Measurements from ENCODE around the gene HBG1.
"Not testable (repeated sequence)": the region's sequence is repeated elsewhere in the genome, so short reads cannot be mapped to it uniquely, and the experiment has no call there.

HBG1 gene

DNA sequence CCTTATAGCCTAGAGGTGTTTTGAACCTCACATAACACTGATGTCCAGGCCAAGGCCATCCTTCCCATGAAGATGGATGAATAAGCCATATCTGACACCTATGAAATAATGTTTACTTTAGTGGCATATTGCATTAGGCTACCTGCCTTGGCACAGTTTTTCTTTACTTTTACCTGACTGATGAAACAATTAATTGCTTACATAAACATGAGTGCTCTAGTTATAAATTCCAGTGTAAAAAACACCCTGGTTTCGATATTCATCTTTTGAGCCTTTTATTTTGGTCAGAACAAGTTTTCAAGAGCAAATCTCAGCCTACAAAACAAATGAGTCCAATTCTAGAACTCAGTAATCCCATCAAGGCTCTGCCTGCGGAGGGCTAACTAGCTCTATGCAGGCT is 27.0 kb upstream of the HBG1 start:
- DNase-seq: no peak

DNA sequence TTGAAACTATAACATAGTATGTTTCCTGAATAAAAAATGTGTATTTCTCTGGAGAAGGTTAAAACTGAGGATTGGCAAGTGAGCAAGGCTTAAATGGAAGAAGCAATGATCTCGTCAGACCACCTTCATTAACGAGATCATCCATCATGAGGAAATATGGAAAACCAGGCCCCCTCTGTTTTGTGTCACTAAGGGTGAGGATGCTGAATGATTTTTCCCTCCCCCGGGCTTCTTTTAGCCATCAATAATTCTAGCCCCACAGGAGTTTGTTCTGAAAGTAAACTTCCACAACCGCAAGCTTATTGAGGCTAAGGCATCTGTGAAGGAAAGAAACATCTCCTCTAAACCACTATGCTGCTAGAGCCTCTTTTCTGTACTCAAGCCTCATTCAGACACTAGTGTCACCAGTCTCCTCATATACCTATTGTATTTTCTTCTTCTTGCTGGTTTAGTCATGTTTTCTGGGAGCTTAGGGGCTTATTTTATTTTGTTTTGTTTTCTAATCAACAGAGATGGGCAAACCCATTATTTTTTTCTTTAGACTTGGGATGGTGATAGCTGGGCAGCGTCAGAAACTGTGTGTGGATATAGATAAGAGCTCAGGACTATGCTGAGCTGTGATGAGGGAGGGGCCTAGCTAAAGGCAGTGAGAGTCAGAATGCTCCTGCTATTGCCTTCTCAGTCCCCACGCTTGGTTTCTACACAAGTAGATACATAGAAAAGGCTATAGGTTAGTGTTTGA is 25.9 kb upstream of the HBG1 start:
- DNase-seq: no peak

DNA sequence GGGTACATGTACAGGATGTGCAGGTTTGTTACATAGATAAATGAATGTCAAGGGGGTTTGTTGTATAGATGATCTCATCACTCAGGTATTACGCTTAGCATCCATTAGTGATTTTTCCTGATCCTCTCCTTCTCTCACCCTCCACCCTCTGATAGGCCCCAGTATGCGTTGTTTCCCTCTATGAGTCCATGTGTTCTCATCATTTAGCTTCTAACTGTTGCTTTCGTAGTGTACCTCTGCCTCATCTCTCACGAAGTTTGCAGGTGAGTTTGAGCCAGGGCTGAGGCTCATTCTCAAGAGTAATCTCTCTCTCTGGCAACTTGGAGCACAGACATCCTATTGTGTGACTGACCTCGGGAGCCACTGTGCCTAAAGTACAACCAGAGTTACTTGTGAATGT is 24.7 kb upstream of the HBG1 start:
- DNase-seq: no peak

DNA sequence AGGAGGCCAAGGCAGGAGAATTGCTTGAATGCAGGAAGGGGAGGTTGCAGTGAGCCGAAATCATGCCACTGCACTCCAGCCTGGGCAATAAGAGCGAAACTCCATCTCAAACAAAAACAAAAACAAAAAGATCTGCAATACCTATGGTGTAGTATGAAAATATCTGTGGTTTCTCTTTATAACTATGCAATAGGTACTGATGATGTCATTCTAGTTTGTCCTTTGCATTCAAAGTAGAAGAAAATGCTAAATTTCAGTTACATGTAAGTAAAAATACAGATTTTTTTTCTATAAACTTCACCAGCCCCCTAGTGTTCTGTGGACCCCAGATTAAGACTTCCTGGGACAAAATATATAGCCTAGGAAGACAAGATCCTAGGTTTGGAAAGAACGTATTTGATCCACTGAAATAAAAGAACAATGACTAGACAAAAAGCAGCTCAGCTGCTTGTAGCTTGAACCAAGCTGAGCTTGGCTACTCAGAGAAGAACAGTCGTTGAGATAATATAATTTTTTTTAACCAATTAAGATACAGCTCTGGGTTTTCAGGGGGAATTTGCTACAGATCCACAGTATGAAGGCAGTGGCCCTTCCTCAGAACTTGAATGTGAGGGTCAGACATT is 22.8 kb upstream of the HBG1 start:
- DNase-seq: no peak

DNA sequence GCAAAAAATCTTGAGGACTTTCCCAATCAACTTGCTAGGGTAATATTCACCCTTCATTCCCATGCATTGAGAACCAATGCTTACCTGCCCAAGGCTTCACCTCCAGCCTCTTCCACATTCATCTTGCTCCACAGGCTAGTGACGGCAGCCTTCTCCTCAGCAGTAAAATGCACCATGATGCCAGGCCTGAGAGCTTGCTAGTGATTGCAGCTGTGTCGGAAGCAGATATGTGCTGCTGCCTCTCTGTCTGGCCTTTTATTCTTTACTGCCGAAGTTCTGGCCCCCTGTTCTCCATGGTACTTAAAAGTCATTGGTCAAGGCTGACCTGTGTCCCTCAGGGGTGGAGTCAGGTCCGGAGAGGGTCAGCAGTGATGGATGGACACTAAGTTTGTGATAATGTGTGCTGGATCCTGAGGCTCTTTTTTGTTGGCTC is 20.1 kb upstream of the HBG1 start, which contains the start of gene HBE1:
TSS of gene HBE1 (minus strand) at position 231 of the 433 bp plus-strand sequence. CDS start at position 176, 55 bp downstream.
- DNase-seq: no peak

DNA sequence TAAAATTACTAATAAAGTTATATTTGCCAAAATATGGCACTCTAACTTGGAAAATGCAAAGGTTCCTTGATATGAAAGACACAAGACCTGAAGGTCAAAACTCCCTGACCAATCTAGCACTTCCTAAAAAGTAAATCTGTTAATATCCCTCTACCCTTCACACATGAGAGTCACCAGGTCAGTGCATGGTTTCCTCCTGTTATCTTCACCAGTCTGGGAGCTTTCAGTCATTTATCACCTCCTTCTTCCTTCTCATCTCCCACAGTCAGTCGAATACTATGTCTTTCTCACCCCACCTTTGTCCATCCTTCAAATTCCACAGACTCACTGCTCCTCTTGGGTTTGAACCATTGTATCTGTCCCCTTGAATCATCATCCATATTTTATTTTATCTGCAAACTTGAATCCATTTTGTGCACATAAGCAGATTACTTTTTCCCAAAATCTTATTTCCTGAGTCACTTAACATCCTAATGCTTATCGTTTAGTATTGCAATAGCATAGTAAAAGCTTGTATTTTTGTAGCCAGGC is 17.4 kb upstream of the HBG1 start:
- DNase-seq: no peak

DNA sequence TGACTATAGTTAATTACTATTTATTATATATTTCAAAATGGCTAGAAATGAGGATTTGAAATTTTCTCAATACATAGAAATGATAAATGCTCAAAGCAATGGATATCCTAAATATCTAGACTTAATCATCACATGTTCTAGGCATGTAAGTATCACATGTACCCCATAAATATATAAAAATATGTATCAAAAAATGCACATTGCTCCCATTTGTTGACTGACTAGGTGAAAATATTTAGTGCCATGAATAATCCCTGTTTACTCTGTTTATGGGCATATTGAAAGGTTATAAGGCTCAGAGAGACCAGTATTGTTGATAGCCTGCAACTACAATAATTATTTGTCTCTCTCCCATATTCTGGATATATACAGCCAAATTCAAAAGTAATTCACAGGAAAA is 17.0 kb upstream of the HBG1 start:
- DNase-seq: no peak

DNA sequence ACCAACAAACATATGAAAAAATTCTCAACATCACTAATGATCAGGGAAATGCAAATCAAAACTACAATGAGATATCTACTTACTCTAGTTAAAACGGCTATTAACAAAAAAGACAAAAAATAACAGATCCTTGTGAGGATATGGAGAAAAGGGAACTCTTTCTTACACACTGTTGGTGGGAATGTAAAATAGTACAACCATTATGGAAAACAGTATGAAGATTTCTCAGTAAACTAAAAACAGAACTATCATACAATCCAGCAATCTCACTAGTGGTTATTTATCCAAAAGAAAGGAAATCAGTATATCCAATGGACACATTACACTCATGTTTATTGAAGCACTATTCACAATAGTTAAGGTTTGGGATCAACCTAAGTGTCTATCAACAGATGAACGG is 16.2 kb upstream of the HBG1 start:
- no peak for DNase-seq

DNA sequence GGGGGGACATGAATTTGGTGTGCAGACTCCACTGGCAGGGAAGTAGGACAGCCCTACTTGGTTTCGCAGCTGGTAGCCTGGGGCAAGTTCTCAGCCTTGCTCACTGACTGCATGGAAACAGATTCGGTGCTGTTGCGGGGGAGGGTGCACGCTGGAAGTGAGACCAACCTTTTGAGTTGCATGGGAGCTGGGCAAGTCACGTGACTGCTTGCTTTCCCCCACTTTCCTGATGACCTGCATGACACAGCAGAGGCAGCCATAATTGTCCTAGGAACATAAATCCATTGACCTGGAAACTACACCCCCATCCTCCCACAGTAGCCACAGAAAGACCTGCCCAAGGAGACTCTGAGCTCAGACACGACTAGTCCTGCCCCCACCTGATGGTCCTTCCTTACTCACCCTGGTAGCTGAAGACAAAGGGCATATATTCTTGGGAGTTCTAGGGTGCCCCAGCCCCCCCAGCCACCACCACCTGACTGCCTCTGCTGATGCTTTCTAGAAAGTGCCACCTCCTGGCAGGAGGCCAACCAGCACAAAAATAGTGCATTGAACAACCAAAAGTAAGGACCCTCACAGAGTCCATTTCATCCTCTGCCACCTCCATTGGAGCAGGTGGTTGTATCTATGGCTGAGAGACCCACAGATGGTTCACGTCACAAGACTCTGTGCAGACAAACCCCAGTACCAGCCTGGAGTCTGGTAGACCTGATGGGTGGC is 9.0 kb upstream of the HBG1 start:
- DNase-seq: no peak

DNA sequence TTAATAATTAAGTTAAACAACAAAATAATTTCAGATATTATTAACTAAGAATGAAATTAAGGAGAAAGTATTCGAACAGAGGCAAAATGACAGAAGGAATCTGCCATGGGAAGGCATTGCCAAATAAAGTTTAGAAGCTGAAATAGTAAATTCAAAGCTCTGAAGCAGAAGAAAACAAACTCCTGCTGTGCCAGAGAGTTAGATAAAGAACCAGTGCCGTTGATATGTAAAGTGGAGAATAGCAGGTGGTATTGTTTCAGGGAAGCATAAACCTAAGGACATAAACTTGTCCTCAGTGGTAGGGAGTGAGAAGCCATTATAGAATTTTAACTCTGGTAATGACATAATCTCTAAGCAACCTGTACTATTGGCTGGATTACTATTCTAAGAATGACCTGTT is 7.6 kb upstream of the HBG1 start:
- DNase-seq: no peak

DNA sequence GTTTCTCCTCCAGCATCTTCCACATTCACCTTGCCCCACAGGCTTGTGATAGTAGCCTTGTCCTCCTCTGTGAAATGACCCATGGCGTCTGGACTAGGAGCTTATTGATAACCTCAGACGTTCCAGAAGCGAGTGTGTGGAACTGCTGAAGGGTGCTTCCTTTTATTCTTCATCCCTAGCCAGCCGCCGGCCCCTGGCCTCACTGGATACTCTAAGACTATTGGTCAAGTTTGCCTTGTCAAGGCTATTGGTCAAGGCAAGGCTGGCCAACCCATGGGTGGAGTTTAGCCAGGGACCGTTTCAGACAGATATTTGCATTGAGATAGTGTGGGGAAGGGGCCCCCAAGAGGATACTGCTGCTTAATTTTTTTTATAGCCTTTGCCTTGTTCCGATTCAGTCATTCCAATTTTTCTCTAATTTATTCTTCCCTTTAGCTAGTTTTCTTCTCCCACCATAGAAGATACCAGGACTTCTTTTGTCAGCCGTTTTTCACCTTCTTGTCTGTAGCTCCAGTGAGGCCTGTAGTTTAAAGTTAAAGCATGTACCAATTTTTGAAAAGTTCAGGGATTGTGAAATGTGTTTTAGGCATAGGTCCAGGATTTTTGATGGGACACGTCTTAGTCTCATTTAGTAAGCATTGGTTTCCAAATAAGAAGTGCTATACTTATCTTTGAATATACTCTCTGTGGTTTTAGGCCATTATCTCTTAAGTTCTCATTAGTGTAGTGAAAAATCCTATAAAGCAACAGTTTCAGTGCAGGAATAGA is 5.2 kb upstream of the HBG1 start, which contains the start of gene HBG2:
TSS of gene HBG2 (minus strand) at position 136 of the 768 bp plus-strand sequence. CDS start at position 83, 53 bp downstream.
- DNase-seq: not testable (repeated sequence)

DNA sequence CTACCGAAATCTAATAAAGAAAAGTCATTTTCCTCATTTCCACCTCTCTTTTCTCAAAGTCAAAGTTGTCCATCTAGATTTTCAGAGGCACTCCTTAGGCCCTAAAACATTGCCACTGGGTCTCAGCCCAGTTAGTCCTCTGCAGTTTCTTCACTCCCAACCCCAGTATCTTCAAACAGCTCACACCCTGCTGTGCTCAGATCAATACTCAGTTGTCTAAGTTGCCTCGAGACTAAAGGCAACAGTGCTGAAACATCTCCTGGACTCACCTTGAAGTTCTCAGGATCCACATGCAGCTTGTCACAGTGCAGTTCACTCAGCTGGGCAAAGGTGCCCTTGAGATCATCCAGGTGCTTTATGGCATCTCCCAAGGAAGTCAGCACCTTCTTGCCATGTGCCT is 4.4 kb upstream of the HBG1 start:
- not testable (repeated sequence) for DNase-seq

DNA sequence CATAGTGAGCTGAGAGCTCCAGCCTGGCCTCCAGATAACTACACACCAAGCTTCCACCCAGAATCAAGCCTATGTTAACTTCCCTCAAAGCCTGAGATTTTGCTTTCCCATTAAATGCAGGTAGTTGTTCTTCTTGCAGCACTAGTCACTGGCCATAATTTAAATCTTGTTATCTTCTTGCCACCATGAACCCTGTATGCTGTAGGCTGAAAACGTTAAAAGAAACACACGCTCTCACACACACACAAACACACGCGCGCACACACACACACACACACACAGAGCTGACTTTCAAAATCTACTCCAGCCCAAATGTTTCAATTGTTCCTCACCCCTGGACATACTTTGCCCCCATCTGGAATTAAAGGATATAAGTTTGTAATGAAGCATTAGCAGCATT is 3.8 kb upstream of the HBG1 start:
- DNase-seq: not testable (repeated sequence)

DNA sequence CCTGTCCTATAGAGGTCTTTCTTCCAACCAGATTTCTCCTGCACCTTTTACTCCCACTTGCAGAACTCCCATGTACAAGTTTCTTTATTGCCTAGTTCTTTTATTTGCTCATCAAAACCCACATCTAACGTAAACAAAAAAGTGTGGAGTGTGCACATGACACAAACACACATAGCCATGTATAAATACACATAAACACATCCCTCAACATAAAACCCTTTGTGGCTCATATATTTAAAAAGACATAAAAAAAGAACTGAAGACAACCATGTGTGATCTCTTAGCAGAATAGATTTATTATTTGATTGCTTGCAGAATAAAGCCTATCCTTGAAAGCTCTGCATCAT is 3.2 kb upstream of the HBG1 start:
- no peak for DNase-seq

DNA sequence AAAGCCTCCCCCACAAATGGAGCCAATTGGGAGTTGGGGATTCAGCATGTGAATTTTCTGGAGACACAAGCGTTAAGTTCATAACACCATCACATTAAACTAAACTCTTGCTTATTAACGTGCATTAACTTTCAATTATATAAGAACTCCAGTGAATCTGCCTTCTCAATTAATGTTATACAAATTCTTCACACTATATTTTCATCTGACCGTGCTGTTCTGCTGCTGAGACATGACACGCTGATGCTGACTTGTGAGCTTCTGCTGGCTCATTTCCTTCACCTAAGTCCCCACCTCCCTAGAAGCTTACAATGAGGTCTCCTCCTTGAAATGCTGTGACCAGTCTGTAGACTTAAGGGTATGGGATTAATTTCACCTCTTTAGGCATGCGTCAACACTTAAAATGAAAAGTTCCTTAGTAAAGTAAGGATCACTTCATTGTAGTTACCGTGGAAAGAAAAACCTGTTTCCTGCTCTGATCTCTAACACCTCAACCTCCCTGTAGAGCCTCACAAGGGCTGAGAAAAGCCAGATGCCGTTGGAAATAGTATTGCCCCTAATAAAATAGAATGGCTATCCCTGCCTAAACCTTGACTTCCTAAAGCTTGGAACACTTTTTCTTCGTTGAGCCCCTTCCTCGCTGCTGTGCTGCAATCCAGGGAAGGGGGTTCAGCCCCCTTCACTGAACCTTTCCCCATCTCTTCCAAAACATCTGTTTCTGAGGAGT is 2.7 kb upstream of the HBG1 start:
- DNase-seq: no peak

DNA sequence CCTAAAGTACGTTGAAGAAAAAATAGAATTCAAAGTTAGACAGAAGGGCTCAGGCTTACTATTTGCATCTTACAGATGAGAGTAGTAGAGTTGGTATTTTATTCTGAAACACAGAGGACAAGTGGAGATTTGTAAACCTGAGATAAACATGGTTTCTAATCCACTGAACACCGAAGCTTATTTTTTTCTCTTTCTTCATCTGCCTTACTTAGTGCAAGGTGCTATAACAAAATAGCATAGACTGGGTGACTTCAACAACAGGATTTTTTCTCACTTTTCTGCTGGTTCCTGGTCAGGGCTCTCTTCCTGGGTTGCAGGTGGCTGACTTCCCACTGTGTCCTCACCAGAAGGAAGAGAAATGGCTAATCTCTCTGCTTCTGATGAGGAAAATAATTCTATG is 2.1 kb upstream of the HBG1 start:
- no peak for DNase-seq

DNA sequence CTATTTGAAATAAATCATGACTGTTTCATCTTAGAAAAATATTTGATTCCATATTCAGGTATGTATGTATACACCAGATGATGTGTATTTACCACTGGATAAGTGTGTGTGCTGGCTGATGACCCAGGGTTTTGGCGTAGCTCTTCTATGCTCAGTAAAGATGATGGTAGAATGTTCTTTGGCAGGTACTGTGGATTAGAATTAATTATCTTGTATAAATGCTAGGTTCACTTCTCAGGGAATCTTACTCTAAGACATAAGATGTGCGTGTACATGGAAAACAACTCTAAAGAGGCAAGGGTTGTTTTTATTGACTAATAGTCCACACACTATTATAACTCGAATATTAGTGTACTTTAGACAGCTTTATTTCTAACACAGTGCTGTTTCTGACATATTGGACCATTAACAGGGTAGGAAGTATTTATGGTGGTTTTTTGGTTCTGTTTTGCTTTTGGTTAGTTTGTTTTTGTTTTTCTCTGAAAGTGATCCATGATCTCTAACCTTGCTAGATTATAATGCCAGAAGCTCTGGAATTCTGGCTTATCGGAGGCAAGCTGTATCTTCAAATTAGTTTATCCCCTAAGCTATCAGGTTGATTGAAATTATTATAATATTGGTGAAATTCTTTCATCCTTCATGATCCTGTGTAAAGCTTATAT is 1.0 kb upstream of the HBG1 start:
- DNase-seq: no peak

DNA sequence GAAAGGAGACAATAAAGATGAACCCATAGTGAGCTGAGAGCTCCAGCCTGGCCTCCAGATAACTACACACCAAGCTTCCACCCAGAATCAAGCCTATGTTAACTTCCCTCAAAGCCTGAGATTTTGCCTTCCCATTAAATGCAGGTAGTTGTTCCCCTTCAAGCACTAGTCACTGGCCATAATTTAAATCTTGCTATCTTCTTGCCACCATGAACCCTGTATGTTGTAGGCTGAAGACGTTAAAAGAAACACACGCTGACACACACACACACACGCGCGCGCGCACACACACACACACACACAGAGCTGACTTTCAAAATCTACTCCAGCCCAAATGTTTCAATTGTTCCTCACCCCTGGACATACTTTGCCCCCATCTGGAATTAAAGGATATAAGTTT is 1.2 kb downstream of the HBG1 start:
- not testable (repeated sequence) for DNase-seq

DNA sequence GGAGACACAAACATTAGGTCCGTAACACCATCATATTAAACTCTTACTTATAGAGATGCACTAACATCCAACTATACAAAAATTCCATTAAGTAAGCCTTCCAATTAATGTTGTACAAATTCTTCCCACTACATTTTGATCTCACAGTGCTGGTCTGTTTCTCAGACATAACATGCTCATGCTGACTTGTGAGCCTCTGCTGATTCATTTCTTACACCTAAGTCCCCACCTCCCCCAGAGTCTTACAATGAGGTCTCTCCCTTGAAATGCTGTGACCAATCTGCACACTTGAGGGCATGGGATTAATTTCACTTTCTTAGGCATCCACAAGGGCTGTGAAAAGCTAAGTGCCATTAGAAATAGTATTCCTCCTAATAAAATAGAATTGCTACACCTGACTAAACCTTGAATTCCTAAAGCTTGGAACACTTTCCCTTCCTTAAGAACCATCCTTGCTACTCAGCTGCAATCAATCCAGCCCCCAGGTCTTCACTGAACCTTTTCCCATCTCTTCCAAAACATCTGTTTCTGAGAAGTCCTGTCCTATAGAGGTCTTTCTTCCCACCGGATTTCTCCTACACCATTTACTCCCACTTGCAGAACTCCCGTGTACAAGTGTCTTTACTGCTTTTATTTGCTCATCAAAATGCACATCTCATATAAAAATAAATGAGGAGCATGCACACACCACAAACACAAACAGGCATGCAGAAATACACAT is 2.0 kb downstream of the HBG1 start:
- DNase-seq: no peak

DNA sequence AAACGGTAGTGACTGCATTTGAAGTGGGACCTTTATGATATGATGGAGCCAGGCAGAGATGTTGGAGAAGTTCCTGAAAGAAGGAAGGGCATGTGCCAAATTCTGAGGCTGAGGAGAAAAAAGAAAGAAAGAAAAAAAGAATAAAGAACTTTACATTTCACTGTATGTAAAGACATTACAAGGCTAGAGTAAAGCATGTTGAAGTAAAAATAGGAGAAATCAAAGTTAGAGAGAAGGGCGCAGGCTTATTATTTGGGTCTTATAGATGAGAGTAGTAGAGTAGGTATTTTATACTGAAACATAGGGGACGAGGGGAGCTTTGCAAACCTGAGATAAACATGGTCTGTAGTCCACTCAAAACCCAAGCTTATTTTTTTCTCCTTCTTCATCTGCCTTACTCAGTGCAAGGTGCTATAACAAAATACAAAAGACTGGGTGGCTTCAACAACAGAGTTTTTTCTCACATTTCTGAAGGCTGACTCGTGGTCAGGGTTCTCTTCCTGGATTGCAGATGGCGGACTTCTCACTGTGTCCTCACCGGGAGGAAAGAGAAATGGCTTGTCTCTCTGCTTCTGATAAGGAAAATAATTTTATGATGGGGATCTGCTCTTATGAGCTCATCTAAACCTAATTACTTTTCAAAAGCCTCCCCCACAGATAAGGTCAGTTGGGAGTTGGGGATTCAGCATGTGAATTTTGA is 2.7 kb downstream of the HBG1 start:
- no peak for DNase-seq

Data from effector CD8-positive, alpha-beta T cell (primary cell).